ENCODE data around the gene FASTKD3. TPM values are rescaled to one million over a fixed set of nuclear protein-coding genes. Genes with fewer than 3 reads are reported as not detected.

Gene FASTKD3
- total and polyA plus RNA-seq, 2 of the 4 experiments (the other 2 are of a cell fraction) = 8.4 to 12.7 TPM

DNA sequence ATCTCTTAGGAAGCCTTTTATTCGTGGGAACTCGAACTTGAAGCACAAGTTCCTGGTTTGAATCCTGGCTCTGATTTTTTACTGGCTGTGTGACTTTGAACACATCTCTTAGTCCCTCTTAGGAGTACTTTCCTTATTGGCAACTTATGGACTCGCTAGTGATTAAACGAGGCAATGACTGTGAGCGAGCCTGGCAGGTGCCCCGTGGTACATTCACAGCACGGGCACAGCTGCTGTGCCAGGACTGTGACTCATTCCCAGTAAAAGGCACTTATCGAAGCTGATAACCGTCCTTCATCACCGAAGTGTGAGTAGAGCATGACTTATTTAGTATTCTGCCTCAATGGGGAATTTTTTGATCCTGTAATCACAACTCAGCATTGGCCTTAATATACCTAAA is 40.6 kb downstream of the FASTKD3 start:
- ATAC-seq (ENCODE audit: low read depth) = no peak
- H3K27me3 ChIP-seq (ENCODE audit: control insufficient read depth, insufficient read depth, low read length) = peaks cover 2% of the 10 kb centered on the region
- no peaks in the 10 kb centered on the region for H3K9me3 ChIP-seq (ENCODE audit: control insufficient read depth, insufficient read depth, low read length)
- no peak overlapping the region for H3K56ac ChIP-seq (ENCODE audit: extremely low read depth, insufficient read depth, low read length)
- H3K18ac ChIP-seq (ENCODE audit: low read depth, low read length) = no peak overlapping the region
- no peak overlapping the region for H2AK5ac ChIP-seq (ENCODE audit: low read depth, low read length)
- WGBS, 2 experiments (ENCODE audit: extremely low coverage in 2 of 2, insufficient read length in 1 of 2) = 60% methylated on average over 3 of the region's 10 CpGs; no CpG with 5 or more reads in 1 of the 2 experiments
- no peak overlapping the region for H2AK9ac ChIP-seq (replicated peaks; ENCODE audit: low read depth, low read length, poor library complexity)
- H4K91ac ChIP-seq (ENCODE audit: insufficient read depth, low read depth, low read length) = no peak overlapping the region
- DNase-seq = no peak
- H3K4ac ChIP-seq (ENCODE audit: low read depth, low read length) = no peak overlapping the region
- no peaks in the 10 kb centered on the region for H3K36me3 ChIP-seq (ENCODE audit: control insufficient read depth, insufficient read depth, low read length)
- intact Hi-C loops (cut with micrococcal nuclease) = no loop called here
- H2BK20ac ChIP-seq (ENCODE audit: low read depth, low read length) = no peak overlapping the region
- H2AFZ ChIP-seq (replicated peaks; ENCODE audit: low read length, poor library complexity) = no peak overlapping the region
- ChIA-PET POLR2A (ENCODE audit: unreplicated experiment) (no interaction called here), CTCF (no interaction called here)
- no peaks in the 10 kb centered on the region for H3K4me1 ChIP-seq (ENCODE audit: control insufficient read depth, insufficient read depth, low read length)
- dilution Hi-C loops (cut with HindIII; ENCODE audit: low sequenced_read_pairs, unreplicated experiment) = no loop called here
- TF ChIP-seq RCOR1 (IDR thresholded peaks at IDR 0.05; ENCODE audit: insufficient replicate concordance, low read length) (no peak), CEBPB (IDR thresholded peaks at IDR 0.05; ENCODE audit: low read depth, low read length) (no peak), BHLHE40 (IDR thresholded peaks at IDR 0.05; ENCODE audit: low read depth, low read length) (no peak), RAD21 (IDR thresholded peaks at IDR 0.05; ENCODE audit: low read length) (no peak), MXI1 (IDR thresholded peaks at IDR 0.05; ENCODE audit: borderline replicate concordance, low read depth, low read length) (no peak), NFE2L2 (IDR thresholded peaks at IDR 0.05; ENCODE audit: low read depth, low read length) (no peak), FOS (IDR thresholded peaks at IDR 0.05; ENCODE audit: low read depth, low read length) (no peak), CHD1 (IDR thresholded peaks at IDR 0.05; ENCODE audit: low read depth, low read length) (no peak)
- TF ChIP-seq, protein P1, sequence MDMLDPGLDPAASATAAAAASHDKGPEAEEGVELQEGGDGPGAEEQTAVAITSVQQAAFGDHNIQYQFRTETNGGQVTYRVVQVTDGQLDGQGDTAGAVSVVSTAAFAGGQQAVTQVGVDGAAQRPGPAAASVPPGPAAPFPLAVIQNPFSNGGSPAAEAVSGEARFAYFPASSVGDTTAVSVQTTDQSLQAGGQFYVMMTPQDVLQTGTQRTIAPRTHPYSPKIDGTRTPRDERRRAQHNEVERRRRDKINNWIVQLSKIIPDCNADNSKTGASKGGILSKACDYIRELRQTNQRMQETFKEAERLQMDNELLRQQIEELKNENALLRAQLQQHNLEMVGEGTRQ (IDR thresholded peaks at IDR 0.05; ENCODE audit: low read depth, low read length) = no peak
- no peak overlapping the region for H3K4me3 ChIP-seq (ENCODE audit: insufficient read depth, low read depth, low read length)
- BruUV-seq (replicated peaks) = no TSS peak
- no peak overlapping the region for H4K8ac ChIP-seq (ENCODE audit: low read depth in 2 of 2, low read length in 2 of 2)
- in situ Hi-C loops (cut with MboI; ENCODE audit: low sequenced_read_pairs) = no loop called here
- H3K9me1 ChIP-seq (ENCODE audit: insufficient read depth, low read length) = no peaks in the 10 kb centered on the region
- H4K5ac ChIP-seq (ENCODE audit: low read depth, low read length) = no peak overlapping the region
- no peaks in the 10 kb centered on the region for H3K79me1 ChIP-seq (ENCODE audit: low read depth in 1 of 2, low read length in 2 of 2)
- H3K27ac ChIP-seq (ENCODE audit: insufficient read depth, low read length) = no peak overlapping the region
- H3K23ac ChIP-seq (ENCODE audit: low read depth, low read length) = no peak overlapping the region
- H4K20me1 ChIP-seq (ENCODE audit: insufficient read depth, low read length) = no peaks in the 10 kb centered on the region
- no peak overlapping the region for H3K9ac ChIP-seq (ENCODE audit: low read depth, low read length)
- no peak overlapping the region for H2BK120ac ChIP-seq (ENCODE audit: low read depth, low read length)
- no peak overlapping the region for H3K4me2 ChIP-seq (ENCODE audit: low read depth, low read length)
- H2BK5ac ChIP-seq (ENCODE audit: low read depth, low read length, poor library complexity, severe bottlenecking) = no peak overlapping the region
- H2BK15ac ChIP-seq (ENCODE audit: low read depth, low read length) = no peak overlapping the region
- no peak overlapping the region for H3K14ac ChIP-seq (replicated peaks; ENCODE audit: low read depth, low read length)

Data from IMR-90 (cell line).